Natural killer cell (primary cell): ENCODE results near the gene CEP128. TPM values are rescaled to one million over a fixed set of nuclear protein-coding genes. Genes with fewer than 3 reads are reported as not detected.

Source experiments
- ATAC-seq, 3 donors: fragments of 150-1000 bp in 2 of 3; fragments of 200-7000 bp in 1 of 3; cut with Tn5 transposase; 1 replicate in 1 of 3; 2 replicates in 2 of 3; pipeline ENCODE4 v1.10.0; 2021; ENCODE audit warnings: mild to moderate bottlenecking in 2 of 3, moderate library complexity in 2 of 3
- DNase-seq, 2 donors: peaks; one replicate each; pipeline versions ENCODE4 v3.0.0 to v3.0.0-alpha.2; 2013 to 2021; ENCODE audit warnings: mixed read lengths in 1 of 2
- H3K27ac ChIP-seq: one replicate; pipeline ENCODE4 v1.5.1; 2013; ENCODE audit warnings: mild to moderate bottlenecking, low read length
- H3K27me3 ChIP-seq: one replicate; pipeline ENCODE4 v1.6.1; 2013; ENCODE audit warnings: low read length; ENCODE audit not compliant: control insufficient read depth, insufficient read depth
- H3K36me3 ChIP-seq: one replicate; pipeline ENCODE4 v1.6.1; 2013; ENCODE audit warnings: low read length; ENCODE audit not compliant: control insufficient read depth, insufficient read depth
- H3K4me1 ChIP-seq: one replicate; pipeline ENCODE4 v1.6.1; 2013; ENCODE audit warnings: low read length; ENCODE audit not compliant: control insufficient read depth, insufficient read depth
- H3K4me3 ChIP-seq: one replicate; pipeline ENCODE4 v1.5.1; 2013; ENCODE audit warnings: low read length
- H3K9me3 ChIP-seq: one replicate; pipeline ENCODE4 v1.6.1; 2013; ENCODE audit warnings: low read length; ENCODE audit not compliant: control insufficient read depth, insufficient read depth
- H3K27ac Mint-ChIP-seq, 2 donors: one replicate each; pipeline ENCODE4 v1.8.0; 2022; ENCODE audit warnings: mild to moderate bottlenecking in 2 of 2, mixed read lengths in 2 of 2, moderate library complexity in 1 of 2
- H3K27me3 Mint-ChIP-seq, 2 donors: one replicate each; pipeline ENCODE4 v1.8.0; 2022; ENCODE audit warnings: low read depth in 2 of 2, mixed read lengths in 2 of 2
- H3K36me3 Mint-ChIP-seq: one replicate; pipeline ENCODE4 v1.8.0; 2022; ENCODE audit warnings: mixed read lengths
- H3K4me1 Mint-ChIP-seq, 2 donors: one replicate each; pipeline ENCODE4 v1.8.0; 2022; ENCODE audit warnings: mixed read lengths in 2 of 2
- H3K4me3 Mint-ChIP-seq: one replicate; pipeline ENCODE4 v1.8.0; 2022; ENCODE audit warnings: mild to moderate bottlenecking, moderate library complexity, mixed read lengths
- H3K9me3 Mint-ChIP-seq, 2 donors: one replicate each; pipeline ENCODE4 v1.8.0; 2022; ENCODE audit warnings: mixed read lengths in 2 of 2
- WGBS: methylation state at CpG from one replicate; pipeline ENCODE4 v1.1.7; 2013; ENCODE audit warnings: missing lambda C conversion rate; ENCODE audit not compliant: insufficient coverage; 5-methylcytosine and 5-hydroxymethylcytosine counted together
- intact Hi-C: fragments of 100-400 bp; cut with micrococcal nuclease; formaldehyde crosslinking; loops from one replicate; pipeline ENCODE4 v1.14.2; 2022
- total RNA-seq, 4 donors: library from RNA; stranded (reverse); fragments of 120-200 nt in 1 of 4; gene quantifications; one replicate each; pipeline versions ENCODE4 v1.2.3 to v1.2.4, GENCODE V29; 2013 to 2022
- TF ChIP-seq, protein P1 (sequence below): fragments of 200-600 bp; IDR thresholded peaks from one replicate; pipeline ENCODE4 v1.8.0; 2022; ENCODE audit warnings: antibody characterized with exemption

The CEP128 gene
- total RNA-seq, 3 donors from 2014 or later (not counting 1 experiment from before 2014, with no cell fraction given) = 14.4 to 16.7 (median 15.6) TPM

DNA sequence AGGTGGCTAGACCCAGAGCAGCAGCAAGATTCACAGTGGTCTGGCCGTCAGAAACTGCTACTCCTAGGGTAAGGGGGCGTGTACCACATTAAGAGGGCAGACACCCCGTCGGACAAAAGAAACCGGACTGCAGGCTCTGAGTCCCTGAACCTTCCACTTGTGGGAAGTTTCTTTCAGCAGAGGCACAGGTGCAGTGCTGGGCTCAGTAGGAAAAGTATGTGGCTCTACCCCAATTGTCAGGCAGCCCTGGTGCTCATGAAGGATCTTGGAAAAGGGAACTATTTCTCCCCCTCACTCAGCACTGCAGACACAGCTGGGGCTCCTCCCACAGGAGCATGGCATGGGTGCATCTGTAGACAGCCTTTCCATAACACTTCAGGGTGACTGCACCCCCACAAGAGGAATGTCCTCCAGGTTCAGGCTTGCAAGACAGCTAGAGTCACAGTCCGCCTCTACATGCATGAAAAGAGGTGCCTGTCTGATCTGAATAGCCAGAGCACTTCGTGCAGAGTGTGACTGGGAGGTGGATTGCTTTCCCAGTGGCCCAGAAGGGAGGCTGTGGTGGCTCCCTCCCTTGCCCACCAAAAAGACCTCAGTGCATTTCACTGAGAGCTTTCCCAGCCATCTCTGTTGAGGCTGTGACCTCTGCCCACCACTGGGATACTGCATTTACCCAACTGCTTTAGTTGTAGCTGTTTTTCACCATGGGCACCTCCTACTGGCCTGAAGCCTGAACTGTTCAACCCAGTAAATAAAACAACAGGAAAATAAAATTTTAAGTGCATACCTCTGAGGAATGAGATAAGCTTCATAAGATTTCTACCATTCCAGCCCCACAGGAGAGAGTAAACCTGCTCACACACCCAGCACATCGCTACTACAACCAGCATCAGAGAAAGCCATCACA, 14.2 kb downstream of the CEP128 start:
- no peaks in the 10 kb centered on the region for H3K9me3 ChIP-seq
- no peaks in the 10 kb centered on the region for H3K36me3 ChIP-seq
- no peak for ATAC-seq
- Mint-ChIP-seq H3K4me1 (peaks cover 22 to 35% of the 10 kb centered on the region in 2 donors), H3K27me3 (no peaks in the 10 kb centered on the region), H3K9me3 (no peaks in the 10 kb centered on the region), H3K4me3 (no peak overlapping the region), H3K36me3 (no peaks in the 10 kb centered on the region), H3K27ac (no peak overlapping the region)
- H3K27me3 ChIP-seq = no peaks in the 10 kb centered on the region
- 96% methylated on average over 8 of the region's 8 CpGs for WGBS
- TF ChIP-seq, protein P1, sequence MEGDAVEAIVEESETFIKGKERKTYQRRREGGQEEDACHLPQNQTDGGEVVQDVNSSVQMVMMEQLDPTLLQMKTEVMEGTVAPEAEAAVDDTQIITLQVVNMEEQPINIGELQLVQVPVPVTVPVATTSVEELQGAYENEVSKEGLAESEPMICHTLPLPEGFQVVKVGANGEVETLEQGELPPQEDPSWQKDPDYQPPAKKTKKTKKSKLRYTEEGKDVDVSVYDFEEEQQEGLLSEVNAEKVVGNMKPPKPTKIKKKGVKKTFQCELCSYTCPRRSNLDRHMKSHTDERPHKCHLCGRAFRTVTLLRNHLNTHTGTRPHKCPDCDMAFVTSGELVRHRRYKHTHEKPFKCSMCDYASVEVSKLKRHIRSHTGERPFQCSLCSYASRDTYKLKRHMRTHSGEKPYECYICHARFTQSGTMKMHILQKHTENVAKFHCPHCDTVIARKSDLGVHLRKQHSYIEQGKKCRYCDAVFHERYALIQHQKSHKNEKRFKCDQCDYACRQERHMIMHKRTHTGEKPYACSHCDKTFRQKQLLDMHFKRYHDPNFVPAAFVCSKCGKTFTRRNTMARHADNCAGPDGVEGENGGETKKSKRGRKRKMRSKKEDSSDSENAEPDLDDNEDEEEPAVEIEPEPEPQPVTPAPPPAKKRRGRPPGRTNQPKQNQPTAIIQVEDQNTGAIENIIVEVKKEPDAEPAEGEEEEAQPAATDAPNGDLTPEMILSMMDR = no peak
- intact Hi-C loops = no loop called here
- no peak for DNase-seq
- no peak overlapping the region for H3K4me3 ChIP-seq
- H3K4me1 ChIP-seq = peaks cover 22% of the 10 kb centered on the region
- H3K27ac ChIP-seq = no peak overlapping the region

DNA sequence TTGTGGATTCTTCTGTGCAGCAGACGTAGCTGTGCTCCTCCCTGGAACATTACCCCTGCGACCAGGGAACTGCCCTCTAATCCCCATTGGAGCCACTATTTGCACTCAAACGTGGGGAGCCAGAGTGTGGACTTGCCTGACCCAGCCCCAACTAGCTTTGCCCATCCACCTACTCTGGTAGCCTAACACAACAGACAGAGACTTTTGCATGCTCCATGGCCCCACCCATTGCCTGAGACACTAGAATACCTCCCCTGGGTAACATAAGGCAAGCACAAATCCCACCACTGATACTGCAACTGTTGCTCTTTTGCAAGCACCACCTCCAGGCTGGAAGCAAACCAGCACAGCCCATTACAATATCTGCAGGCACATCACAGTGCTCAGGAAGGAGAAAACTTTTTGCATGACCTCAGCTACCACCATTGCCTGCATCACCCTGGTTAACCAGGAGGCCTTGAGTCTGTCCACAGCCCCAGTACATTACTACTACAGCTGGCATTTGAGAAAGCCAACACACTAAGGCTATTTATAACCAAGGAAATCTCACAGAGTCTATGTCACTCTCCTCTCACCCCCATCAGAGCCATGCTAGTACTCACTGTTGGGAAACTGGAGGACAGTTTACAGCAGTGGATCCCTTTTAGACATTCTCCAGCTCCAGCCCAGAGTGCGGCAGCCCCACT, 15.0 kb downstream of the CEP128 start:
- H3K36me3 Mint-ChIP-seq = no peaks in the 10 kb centered on the region
- intact Hi-C loops = no loop called here

DNA sequence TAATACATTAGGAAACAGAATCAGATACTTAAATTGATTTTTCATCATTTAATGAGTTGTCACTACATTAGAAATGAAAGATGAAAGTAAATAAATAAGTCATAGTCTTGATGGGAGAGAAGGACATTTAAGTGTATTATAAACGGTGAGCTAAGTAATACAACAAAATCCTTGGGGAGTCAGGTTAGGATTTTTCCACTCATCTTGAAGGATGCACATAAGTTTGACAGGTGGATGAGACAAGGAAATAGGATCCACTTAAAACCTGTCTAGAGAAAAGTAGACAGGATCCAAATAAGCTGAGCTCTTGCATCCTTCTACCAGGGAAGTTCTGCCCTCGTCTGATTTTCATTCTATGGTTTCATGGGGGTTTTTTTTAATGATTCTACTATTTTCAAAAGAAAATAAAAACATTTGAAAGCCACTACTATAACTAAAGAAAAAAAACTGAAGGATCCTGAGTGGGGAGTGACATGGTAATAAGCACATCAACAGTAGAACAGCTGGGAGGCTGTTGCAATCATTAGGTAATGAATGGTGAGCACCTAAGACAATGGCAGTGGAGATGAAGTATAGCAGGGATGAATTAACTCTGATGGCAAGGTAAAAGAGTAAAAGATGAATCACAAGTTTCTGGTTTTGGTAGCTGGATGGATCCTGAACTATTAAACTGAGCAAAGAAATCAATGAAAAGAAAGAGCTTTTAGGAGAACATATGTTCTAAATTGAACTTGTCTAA, 17.0 kb downstream of the CEP128 start:
- no peak for DNase-seq
- Histone ChIP-seq H3K27me3 (no peaks in the 10 kb centered on the region), H3K9me3 (no peaks in the 10 kb centered on the region), H3K4me1 (no peaks in the 10 kb centered on the region), H3K36me3 (no peaks in the 10 kb centered on the region), H3K27ac (no peak overlapping the region), H3K4me3 (no peak overlapping the region)
- TF ChIP-seq, protein P1 = no peak
- Mint-ChIP-seq H3K4me3 (no peak overlapping the region), H3K36me3 (no peaks in the 10 kb centered on the region), H3K27ac (no peak overlapping the region), H3K27me3 (no peaks in the 10 kb centered on the region), H3K9me3 (no peaks in the 10 kb centered on the region), H3K4me1 (peaks cover 0 to 14% of the 10 kb centered on the region in 2 donors)
- no peak for ATAC-seq
- intact Hi-C loops = no loop called here
- 88% methylated on average over 1 of the region's 2 CpGs for WGBS

More for the DNA sequence above, 15.0 kb downstream of the CEP128 start:
- H3K36me3 ChIP-seq = no peaks in the 10 kb centered on the region
- no peaks in the 10 kb centered on the region for H3K9me3 ChIP-seq
- Mint-ChIP-seq H3K27me3 (no peaks in the 10 kb centered on the region), H3K27ac (no peak overlapping the region), H3K4me3 (no peak overlapping the region), H3K4me1 (peaks cover 16 to 30% of the 10 kb centered on the region in 2 donors), H3K9me3 (no peaks in the 10 kb centered on the region)
- peaks cover 17% of the 10 kb centered on the region for H3K4me1 ChIP-seq
- no peak overlapping the region for H3K4me3 ChIP-seq
- H3K27ac ChIP-seq = no peak overlapping the region
- no peaks in the 10 kb centered on the region for H3K27me3 ChIP-seq
- TF ChIP-seq, protein P1 = no peak
- ATAC-seq = no peak
- 88% methylated on average over 4 of the region's 4 CpGs for WGBS
- DNase-seq = no peak
